GM21619 (cell line): ENCODE measurements around the gene LAMA5.

Experiments used
- ATAC-seq: cut with Tn5 transposase; IDR thresholded peaks from one replicate; pipeline ENCODE4 v1.9.1; 2021; ENCODE audit not compliant: unreplicated experiment

LAMA5 gene

GRCh38 chr20:62405108-62405980 is 38.2 kb upstream of the LAMA5 start:
- no peak for ATAC-seq

- no peak for ATAC-seq
Observed at GRCh38 chr20:62404761-62405107, 37.6 kb upstream of the LAMA5 start.

- ATAC-seq, result no peak
Observed at GRCh38 chr20:62404112-62404665, 37.1 kb upstream of the LAMA5 start.

GRCh38 chr20:62403331-62403730 is 36.2 kb upstream of the LAMA5 start:
- ATAC-seq, result no peak

- no peak for ATAC-seq
Observed at GRCh38 chr20:62402456-62403150, 35.5 kb upstream of the LAMA5 start.

- ATAC-seq, result no peak
Observed at GRCh38 chr20:62401331-62401779, 34.2 kb upstream of the LAMA5 start.

- ATAC-seq, result no peak
Observed at GRCh38 chr20:62400541-62400940, 33.4 kb upstream of the LAMA5 start.

GRCh38 chr20:62400021-62400420 is 32.9 kb upstream of the LAMA5 start:
- no peak for ATAC-seq

- ATAC-seq, result no peak
Observed at GRCh38 chr20:62398120-62398821, 31.2 kb upstream of the LAMA5 start.

GRCh38 chr20:62396367-62397239 is 29.5 kb upstream of the LAMA5 start:
- ATAC-seq, result no peak

GRCh38 chr20:62395311-62396242 is 28.5 kb upstream of the LAMA5 start:
- ATAC-seq, result no peak

- no peak for ATAC-seq
Observed at GRCh38 chr20:62394248-62395245, 27.4 kb upstream of the LAMA5 start.

GRCh38 chr20:62393830-62394229 is 26.7 kb upstream of the LAMA5 start:
- ATAC-seq, result no peak

- ATAC-seq, result no peak
Observed at GRCh38 chr20:62393335-62393665, 26.2 kb upstream of the LAMA5 start.

GRCh38 chr20:62392621-62393334 is 25.7 kb upstream of the LAMA5 start:
- ATAC-seq, result no peak

- no peak for ATAC-seq
Observed at GRCh38 chr20:62392077-62392418, 24.9 kb upstream of the LAMA5 start.

GRCh38 chr20:62391165-62392076 is 24.3 kb upstream of the LAMA5 start:
- no peak for ATAC-seq
